Measurements from ENCODE around the gene SIRPA.

SIRPA gene

DNA sequence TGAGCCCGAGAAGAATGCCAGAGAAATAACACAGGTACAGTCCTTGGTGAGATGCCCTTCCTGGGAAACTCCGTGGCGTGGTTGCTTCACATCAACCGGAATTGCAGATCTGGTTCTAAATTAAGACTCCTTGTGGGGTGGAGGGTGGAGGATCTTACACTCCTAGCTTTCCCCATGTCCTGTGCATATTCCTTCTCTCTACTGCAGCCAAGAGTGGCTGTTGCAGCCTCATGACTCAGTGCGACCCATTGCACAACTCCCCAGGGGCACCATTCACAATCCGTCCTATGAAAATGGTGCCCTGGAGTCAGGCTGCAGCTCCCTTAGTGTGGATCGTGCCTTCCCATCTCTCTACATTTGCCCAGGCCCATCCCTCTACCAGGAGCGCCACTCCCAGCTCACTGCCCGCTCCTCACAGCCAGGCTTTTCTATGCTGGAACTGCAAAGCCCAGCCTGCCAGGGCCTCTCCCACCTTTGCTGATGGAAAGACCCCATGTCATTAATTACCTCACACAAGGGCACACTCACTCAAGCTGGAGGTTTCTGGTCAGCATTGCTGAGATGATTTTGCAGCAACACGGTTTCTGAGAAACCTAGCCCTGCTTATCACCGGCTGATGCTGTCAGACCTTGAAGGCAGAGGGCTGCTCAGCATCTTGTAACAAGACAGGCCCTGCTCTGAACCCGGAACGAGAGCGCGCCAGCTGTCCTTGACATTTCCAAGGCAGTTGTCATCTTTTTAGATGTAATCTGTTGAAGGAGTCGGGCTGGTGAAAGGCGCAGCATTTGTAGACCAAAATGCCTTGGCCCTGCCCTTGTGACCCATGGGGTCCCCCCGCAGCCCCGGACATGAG, 39.7 kb downstream of the SIRPA start:
- in situ Hi-C loops (cut with HindIII; ENCODE audit: low sequenced_read_pairs) = no loop called here
- H3K4me3 ChIP-seq (ENCODE audit: low read depth, low read length) = no peak overlapping the region
- peak; percentile 38 for DNase-seq (ENCODE audit: low read depth, low spot score)
- TF ChIP-seq, protein P1, sequence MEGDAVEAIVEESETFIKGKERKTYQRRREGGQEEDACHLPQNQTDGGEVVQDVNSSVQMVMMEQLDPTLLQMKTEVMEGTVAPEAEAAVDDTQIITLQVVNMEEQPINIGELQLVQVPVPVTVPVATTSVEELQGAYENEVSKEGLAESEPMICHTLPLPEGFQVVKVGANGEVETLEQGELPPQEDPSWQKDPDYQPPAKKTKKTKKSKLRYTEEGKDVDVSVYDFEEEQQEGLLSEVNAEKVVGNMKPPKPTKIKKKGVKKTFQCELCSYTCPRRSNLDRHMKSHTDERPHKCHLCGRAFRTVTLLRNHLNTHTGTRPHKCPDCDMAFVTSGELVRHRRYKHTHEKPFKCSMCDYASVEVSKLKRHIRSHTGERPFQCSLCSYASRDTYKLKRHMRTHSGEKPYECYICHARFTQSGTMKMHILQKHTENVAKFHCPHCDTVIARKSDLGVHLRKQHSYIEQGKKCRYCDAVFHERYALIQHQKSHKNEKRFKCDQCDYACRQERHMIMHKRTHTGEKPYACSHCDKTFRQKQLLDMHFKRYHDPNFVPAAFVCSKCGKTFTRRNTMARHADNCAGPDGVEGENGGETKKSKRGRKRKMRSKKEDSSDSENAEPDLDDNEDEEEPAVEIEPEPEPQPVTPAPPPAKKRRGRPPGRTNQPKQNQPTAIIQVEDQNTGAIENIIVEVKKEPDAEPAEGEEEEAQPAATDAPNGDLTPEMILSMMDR (IDR thresholded peaks at IDR 0.05; ENCODE audit: low read depth, low read length) = no peak

DNA sequence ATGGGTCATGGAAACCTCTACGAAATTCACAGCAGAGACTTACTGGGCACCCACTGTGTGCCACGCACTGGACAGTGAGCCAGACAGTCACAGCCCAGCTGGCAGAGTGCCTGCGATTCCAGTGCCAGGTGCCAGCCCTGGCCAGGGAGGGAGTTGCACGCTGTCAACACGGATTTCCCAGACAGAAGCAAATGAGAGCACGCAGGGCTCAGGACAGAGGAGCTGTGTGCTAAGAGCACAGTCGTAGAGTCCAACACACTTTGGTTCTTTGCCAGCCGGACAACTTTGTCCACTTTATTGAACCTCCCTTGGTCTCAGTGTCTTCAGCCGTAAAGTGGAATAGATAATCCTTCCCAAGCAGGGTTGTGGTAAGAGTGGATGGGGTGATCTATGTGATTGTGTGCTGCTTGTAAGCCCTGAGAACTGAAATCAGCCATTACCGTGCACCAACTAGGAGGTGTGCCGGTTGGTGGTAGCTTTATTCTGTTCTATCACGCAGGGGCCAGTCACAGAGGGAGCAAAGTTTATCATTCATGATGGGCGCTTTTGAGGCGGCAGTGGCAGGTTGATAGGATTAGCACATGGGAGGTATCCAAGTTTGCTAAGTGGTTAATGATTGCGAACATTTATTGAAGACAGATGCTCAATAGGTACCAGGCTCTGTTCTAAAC, 40.6 kb downstream of the SIRPA start:
- in situ Hi-C loops (cut with HindIII; ENCODE audit: low sequenced_read_pairs) = no loop called here
- DNase-seq (ENCODE audit: low read depth, low spot score) = no peak
- no peak overlapping the region for H3K4me3 ChIP-seq (ENCODE audit: low read depth, low read length)
- TF ChIP-seq, protein P1 (IDR thresholded peaks at IDR 0.05; ENCODE audit: low read depth, low read length) = no peak

DNA sequence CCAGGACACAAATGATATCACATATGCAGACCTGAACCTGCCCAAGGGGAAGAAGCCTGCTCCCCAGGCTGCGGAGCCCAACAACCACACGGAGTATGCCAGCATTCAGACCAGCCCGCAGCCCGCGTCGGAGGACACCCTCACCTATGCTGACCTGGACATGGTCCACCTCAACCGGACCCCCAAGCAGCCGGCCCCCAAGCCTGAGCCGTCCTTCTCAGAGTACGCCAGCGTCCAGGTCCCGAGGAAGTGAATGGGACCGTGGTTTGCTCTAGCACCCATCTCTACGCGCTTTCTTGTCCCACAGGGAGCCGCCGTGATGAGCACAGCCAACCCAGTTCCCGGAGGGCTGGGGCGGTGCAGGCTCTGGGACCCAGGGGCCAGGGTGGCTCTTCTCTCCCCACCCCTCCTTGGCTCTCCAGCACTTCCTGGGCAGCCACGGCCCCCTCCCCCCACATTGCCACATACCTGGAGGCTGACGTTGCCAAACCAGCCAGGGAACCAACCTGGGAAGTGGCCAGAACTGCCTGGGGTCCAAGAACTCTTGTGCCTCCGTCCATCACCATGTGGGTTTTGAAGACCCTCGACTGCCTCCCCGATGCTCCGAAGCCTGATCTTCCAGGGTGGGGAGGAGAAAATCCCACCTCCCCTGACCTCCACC, 42.2 kb downstream of the SIRPA start:
- in situ Hi-C loops (cut with HindIII; ENCODE audit: low sequenced_read_pairs) = no loop called here

DNA sequence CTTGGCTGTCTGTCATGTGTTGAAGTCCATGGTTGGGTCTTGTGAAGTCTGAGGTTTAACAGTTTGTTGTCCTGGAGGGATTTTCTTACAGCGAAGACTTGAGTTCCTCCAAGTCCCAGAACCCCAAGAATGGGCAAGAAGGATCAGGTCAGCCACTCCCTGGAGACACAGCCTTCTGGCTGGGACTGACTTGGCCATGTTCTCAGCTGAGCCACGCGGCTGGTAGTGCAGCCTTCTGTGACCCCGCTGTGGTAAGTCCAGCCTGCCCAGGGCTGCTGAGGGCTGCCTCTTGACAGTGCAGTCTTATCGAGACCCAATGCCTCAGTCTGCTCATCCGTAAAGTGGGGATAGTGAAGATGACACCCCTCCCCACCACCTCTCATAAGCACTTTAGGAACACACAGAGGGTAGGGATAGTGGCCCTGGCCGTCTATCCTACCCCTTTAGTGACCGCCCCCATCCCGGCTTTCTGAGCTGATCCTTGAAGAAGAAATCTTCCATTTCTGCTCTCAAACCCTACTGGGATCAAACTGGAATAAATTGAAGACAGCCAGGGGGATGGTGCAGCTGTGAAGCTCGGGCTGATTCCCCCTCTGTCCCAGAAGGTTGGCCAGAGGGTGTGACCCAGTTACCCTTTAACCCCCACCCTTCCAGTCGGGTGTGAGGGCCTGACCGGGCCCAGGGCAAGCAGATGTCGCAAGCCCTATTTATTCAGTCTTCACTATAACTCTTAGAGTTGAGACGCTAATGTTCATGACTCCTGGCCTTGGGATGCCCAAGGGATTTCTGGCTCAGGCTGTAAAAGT, 43.5 kb downstream of the SIRPA start:
- TF ChIP-seq, protein P1 (IDR thresholded peaks at IDR 0.05; ENCODE audit: low read depth, low read length) = no peak
- DNase-seq (ENCODE audit: low read depth, low spot score) = no peak

More for the DNA sequence above, 42.2 kb downstream of the SIRPA start:
- no peak overlapping the region for H3K4me3 ChIP-seq (ENCODE audit: low read depth, low read length)
- DNase-seq (ENCODE audit: low read depth, low spot score) = no peak
- TF ChIP-seq, protein P1 (IDR thresholded peaks at IDR 0.05; ENCODE audit: low read depth, low read length) = no peak

DNA sequence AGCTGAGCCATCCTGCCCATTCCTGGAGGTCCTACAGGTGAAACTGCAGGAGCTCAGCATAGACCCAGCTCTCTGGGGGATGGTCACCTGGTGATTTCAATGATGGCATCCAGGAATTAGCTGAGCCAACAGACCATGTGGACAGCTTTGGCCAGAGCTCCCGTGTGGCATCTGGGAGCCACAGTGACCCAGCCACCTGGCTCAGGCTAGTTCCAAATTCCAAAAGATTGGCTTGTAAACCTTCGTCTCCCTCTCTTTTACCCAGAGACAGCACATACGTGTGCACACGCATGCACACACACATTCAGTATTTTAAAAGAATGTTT, 44.0 kb downstream of the SIRPA start:
- TF ChIP-seq, protein P1 (IDR thresholded peaks at IDR 0.05; ENCODE audit: low read depth, low read length) = no peak
- no peak overlapping the region for H3K4me3 ChIP-seq (ENCODE audit: low read depth, low read length)
- in situ Hi-C loops (cut with HindIII; ENCODE audit: low sequenced_read_pairs) = no loop called here
- no peak for DNase-seq (ENCODE audit: low read depth, low spot score)

More for the DNA sequence above, 43.5 kb downstream of the SIRPA start:
- in situ Hi-C loops (cut with HindIII; ENCODE audit: low sequenced_read_pairs) = no loop called here
- H3K4me3 ChIP-seq (ENCODE audit: low read depth, low read length) = no peak overlapping the region

DNA sequence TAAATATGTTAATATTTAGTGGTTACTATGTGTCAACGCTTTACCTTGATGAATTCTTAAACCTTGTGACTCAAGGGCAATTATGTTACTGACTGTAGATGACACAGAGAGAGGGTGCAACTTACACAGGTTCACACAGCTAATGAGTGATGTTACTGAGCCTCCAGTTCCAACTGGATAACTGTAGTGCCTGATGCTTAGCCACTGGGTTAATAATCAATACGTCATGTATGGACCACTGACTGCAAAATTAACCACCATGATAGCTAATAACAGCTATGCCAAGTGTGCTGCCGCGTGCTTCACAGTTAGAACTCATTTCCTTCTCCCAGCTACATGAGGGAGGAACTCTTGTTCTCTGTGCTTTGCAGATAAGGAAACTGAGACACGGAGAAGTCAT, 45.4 kb downstream of the SIRPA start:
- in situ Hi-C loops (cut with HindIII; ENCODE audit: low sequenced_read_pairs) = no loop called here

More for the DNA sequence above, 45.4 kb downstream of the SIRPA start:
- H3K4me3 ChIP-seq (ENCODE audit: low read depth, low read length) = no peak overlapping the region
- TF ChIP-seq, protein P1 (IDR thresholded peaks at IDR 0.05; ENCODE audit: low read depth, low read length) = no peak
- no peak for DNase-seq (ENCODE audit: low read depth, low spot score)

Measured in astrocyte of the spinal cord (primary cell).